ENCODE results near the gene MALT1.

GRCh38 chr18:58661423-58661822 is 9.8 kb upstream of the MALT1 start:
- TF ChIP-seq POLR2A (IDR thresholded peaks at IDR 0.05; ENCODE audit: low read depth, low read length) (no peak), TAF1 (IDR thresholded peaks at IDR 0.05; ENCODE audit: low read depth, low read length) (no peak), POLR2AphosphoS5 (IDR thresholded peaks at IDR 0.05; ENCODE audit: low read depth, low read length) (no peak)
